Activated CD4-positive, alpha-beta T cell treated with anti-CD3 and anti-CD28 coated beads for 36 hours (primary cell): ENCODE results near the gene GYG1. TPM values are rescaled to one million over a fixed set of nuclear protein-coding genes. Genes with fewer than 3 reads are reported as not detected.
"Not testable (repeated sequence)": the region's sequence is repeated elsewhere in the genome, so short reads cannot be mapped to it uniquely, and the experiment has no call there.

Experiments used
- ATAC-seq: fragments of 200-7000 bp; cut with Tn5 transposase; one replicate; pipeline ENCODE4 v1.10.0; 2021; ENCODE audit warnings: mild to moderate bottlenecking, moderate library complexity
- CTCF ChIA-PET: fragments of 350-600 bp; sonication (Branson Sonifier 250); formaldehyde crosslinking; loops from one replicate; lab custom pipeline; 2021; ENCODE audit warnings: antibody characterized with exemption; lab: Charles Lee
- POLR2A ChIA-PET: fragments of 350-600 bp; sonication (Branson Sonifier 250); formaldehyde crosslinking; loops from one replicate; lab custom pipeline; 2021; ENCODE audit warnings: antibody characterized with exemption, inconsistent platforms; lab: Charles Lee
- DNase-seq: peaks from one replicate; pipeline ENCODE4 v3.0.0-alpha.2; 2020
- H3K27ac Mint-ChIP-seq: one replicate; pipeline ENCODE4 v1.8.0; 2021; ENCODE audit warnings: mixed read lengths
- H3K27me3 Mint-ChIP-seq: one replicate; pipeline ENCODE4 v1.8.0; 2021; ENCODE audit warnings: mixed read lengths
- H3K36me3 Mint-ChIP-seq: one replicate; pipeline ENCODE4 v1.8.0; 2021; ENCODE audit warnings: low read depth, mixed read lengths
- H3K4me1 Mint-ChIP-seq: one replicate; pipeline ENCODE4 v1.8.0; 2021; ENCODE audit warnings: mixed read lengths
- H3K4me3 Mint-ChIP-seq: one replicate; pipeline ENCODE4 v1.8.0; 2021; ENCODE audit warnings: mild to moderate bottlenecking, moderate library complexity, mixed read lengths
- H3K9me3 Mint-ChIP-seq: one replicate; pipeline ENCODE4 v1.8.0; 2021; ENCODE audit warnings: low read depth, mixed read lengths
- intact Hi-C, 2 experiments: fragments of 100-400 bp; cut with DNase I in 1 of 2; cut with micrococcal nuclease in 1 of 2; formaldehyde crosslinking; loops; one replicate each; pipeline versions ENCODE4 v1.14.2 to v1.15.1; 2022 to 2024; cut with DNase I, micrococcal nuclease
- total RNA-seq, 2 experiments: library from RNA; stranded (reverse); gene quantifications; one replicate each; pipeline ENCODE4 v1.2.3, GENCODE V29; 2021

GYG1 gene
- total RNA-seq, 2 experiments from 2014 or later: 13.3 to 14.0 TPM

- DNase-seq: peak; percentile 24
- no peak overlapping the region for H3K27ac Mint-ChIP-seq
- POLR2A ChIA-PET: no interaction called here
- no peak overlapping the region for H3K4me3 Mint-ChIP-seq
- CTCF ChIA-PET: interaction anchor here (0.8 to 1.7 kb wide), 3 partner anchors 8 to 318 kb away, joined by 4 to 8 read pairs (median 5); no protein-coding TSS in a partner anchor
- ATAC-seq: peak; percentile 70
- no peaks in the 10 kb centered on the region for H3K9me3 Mint-ChIP-seq
- no peaks in the 10 kb centered on the region for H3K36me3 Mint-ChIP-seq
- no peaks in the 10 kb centered on the region for H3K27me3 Mint-ChIP-seq
- intact Hi-C loops: loop anchor here in 1 of 2 experiments (10.0 kb wide), 1 partner anchor 527 kb away; no protein-coding TSS in a partner anchor
- H3K4me1 Mint-ChIP-seq: peaks cover 2% of the 10 kb centered on the region
Measured at GRCh38 chr3:148957586-148957985, 33.8 kb upstream of the GYG1 start.

DNA sequence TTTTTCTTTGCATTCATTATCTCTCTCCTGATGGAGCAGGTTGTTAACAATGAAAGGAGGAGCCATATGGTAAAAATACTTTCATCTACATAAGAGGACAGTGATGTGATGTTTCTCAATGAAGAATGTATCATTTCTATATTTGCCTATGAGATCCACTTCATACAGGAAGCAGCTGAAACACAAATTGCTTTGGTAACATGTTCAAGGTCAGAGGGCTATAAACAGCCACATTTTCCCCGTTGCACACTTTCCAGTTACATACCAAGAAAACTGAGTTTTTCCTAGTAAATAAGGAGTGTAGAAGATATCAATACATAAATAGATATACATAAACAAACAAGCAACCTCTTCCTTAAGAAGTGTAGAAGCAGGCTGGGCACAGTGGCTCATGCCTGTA, 32.6 kb upstream of the GYG1 start:
- ChIA-PET POLR2A (no interaction called here), CTCF (no interaction called here)
- Mint-ChIP-seq H3K27me3 (no peaks in the 10 kb centered on the region), H3K4me1 (peaks cover 2% of the 10 kb centered on the region), H3K4me3 (no peak overlapping the region), H3K36me3 (no peaks in the 10 kb centered on the region), H3K9me3 (no peaks in the 10 kb centered on the region), H3K27ac (no peak overlapping the region)
- intact Hi-C loops: loop anchor here in 1 of 2 experiments (10.0 kb wide), 1 partner anchor 526 kb away; no protein-coding TSS in a partner anchor
- DNase-seq (no peak), ATAC-seq (no peak)

DNA sequence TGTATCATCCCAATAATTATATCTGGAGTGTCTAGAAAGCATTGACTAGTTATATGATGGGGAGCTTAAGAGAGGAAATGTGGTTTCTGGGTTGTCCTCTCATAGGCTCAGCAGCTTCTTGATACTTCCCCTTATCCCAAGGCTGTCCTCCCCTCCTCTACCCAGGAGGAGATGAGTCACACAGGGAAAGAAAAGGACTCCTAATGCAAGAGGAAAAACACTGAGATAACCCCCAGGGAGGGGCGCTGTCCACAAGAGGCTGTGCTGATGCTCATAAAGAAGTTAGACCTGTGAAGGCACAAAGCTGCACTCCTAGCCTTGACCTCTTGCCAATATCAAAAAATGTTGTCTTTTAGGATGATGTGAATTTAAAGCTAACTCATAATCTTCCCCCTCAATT, 28.8 kb upstream of the GYG1 start:
- Mint-ChIP-seq H3K27me3 (no peaks in the 10 kb centered on the region), H3K27ac (no peak overlapping the region), H3K9me3 (no peaks in the 10 kb centered on the region), H3K4me3 (no peak overlapping the region), H3K36me3 (no peaks in the 10 kb centered on the region), H3K4me1 (peaks cover under 1% of the 10 kb centered on the region)
- ChIA-PET CTCF (interaction anchor here (1.1 to 1.9 kb wide), 4 partner anchors 17 to 158 kb away, joined by 3 to 5 read pairs (median 4); no protein-coding TSS in a partner anchor), POLR2A (no interaction called here)
- no peak for DNase-seq
- intact Hi-C loops: no loop called here
- no peak for ATAC-seq

GRCh38 chr3:148964809-148965208, 26.5 kb upstream of the GYG1 start:
- ATAC-seq (no peak), DNase-seq (no peak)
- Mint-ChIP-seq H3K27me3 (no peaks in the 10 kb centered on the region), H3K4me1 (no peaks in the 10 kb centered on the region), H3K4me3 (no peak overlapping the region), H3K27ac (no peak overlapping the region), H3K9me3 (no peaks in the 10 kb centered on the region), H3K36me3 (no peaks in the 10 kb centered on the region)
- intact Hi-C loops: no loop called here
- ChIA-PET POLR2A (no interaction called here), CTCF (interaction anchor here (0.7 kb wide), 1 partner anchor 164 kb away, joined by 3 read pairs; no protein-coding TSS in a partner anchor)

DNA sequence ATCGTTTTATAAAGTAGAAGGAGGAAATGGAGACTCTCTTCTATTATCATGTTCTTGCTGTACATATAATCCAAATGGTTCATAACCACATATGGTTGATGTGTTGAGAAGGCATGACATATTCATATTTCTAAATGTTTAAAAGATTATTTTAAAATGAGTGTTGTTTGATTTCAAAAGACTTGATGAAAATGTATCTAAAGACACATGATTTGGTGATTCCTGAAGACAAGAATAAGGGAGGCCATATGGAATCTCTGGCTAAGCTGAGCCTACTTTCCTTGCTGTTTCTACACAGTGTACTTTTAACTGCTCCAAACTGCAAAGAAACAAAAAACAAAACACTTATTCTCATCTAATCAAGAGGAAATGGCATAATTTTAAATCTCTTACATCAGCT, 23.0 kb upstream of the GYG1 start:
- no peak for DNase-seq
- Mint-ChIP-seq H3K27ac (no peak overlapping the region), H3K4me1 (no peaks in the 10 kb centered on the region), H3K9me3 (no peaks in the 10 kb centered on the region), H3K4me3 (no peak overlapping the region), H3K36me3 (no peaks in the 10 kb centered on the region), H3K27me3 (no peaks in the 10 kb centered on the region)
- intact Hi-C loops: no loop called here
- POLR2A ChIA-PET: no interaction called here
- CTCF ChIA-PET: interaction anchor here (0.8 to 1.7 kb wide), 2 partner anchors 13 to 24 kb away, joined by 3 to 7 read pairs; partner anchors contain the start of gene GYG1
- no peak for ATAC-seq

GRCh38 chr3:148970271-148970670, 21.1 kb upstream of the GYG1 start:
- H3K4me3 Mint-ChIP-seq: no peak overlapping the region
- CTCF ChIA-PET: interaction anchor here (0.7 to 0.8 kb wide), 2 partner anchors 11 to 13 kb away, joined by 3 to 4 read pairs; no protein-coding TSS in a partner anchor
- DNase-seq (no peak), ATAC-seq (no peak)
- intact Hi-C loops: no loop called here
- H3K27me3 Mint-ChIP-seq: no peaks in the 10 kb centered on the region
- H3K27ac Mint-ChIP-seq: no peak overlapping the region
- no peaks in the 10 kb centered on the region for H3K4me1 Mint-ChIP-seq
- no peaks in the 10 kb centered on the region for H3K9me3 Mint-ChIP-seq
- no peaks in the 10 kb centered on the region for H3K36me3 Mint-ChIP-seq
- POLR2A ChIA-PET: no interaction called here

GRCh38 chr3:148971401-148972163, 19.8 kb upstream of the GYG1 start:
- no peaks in the 10 kb centered on the region for H3K27me3 Mint-ChIP-seq
- H3K4me3 Mint-ChIP-seq: no peak overlapping the region
- H3K9me3 Mint-ChIP-seq: no peaks in the 10 kb centered on the region
- H3K27ac Mint-ChIP-seq: no peak overlapping the region
- CTCF ChIA-PET: interaction anchor here (0.6 kb wide), 1 partner anchor 22 kb away, joined by 3 read pairs; no protein-coding TSS in a partner anchor
- H3K4me1 Mint-ChIP-seq: no peaks in the 10 kb centered on the region
- DNase-seq: no peak
- POLR2A ChIA-PET: no interaction called here
- no peaks in the 10 kb centered on the region for H3K36me3 Mint-ChIP-seq
- ATAC-seq: no peak
- intact Hi-C loops: no loop called here

DNA sequence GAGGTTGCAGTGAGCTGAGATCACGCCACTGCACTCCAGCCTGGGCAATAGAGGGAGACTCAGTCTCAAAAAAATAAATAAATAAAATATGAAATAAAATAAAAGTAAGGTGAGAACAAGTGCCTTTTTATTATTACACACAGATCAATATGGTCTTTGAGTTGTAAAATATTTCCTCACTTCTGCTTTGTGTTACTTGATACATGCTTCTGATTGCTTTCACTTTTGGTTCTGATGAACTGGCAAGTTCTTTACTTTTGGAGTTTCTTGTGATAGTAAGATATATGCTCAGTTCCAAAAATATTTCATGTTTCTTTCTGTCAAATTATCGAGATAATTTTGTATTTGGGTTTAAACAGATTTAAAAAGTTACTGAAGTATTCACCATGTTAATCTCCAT, 16.6 kb upstream of the GYG1 start:
- intact Hi-C loops: no loop called here
- H3K4me1 Mint-ChIP-seq: no peaks in the 10 kb centered on the region
- H3K4me3 Mint-ChIP-seq: no peak overlapping the region
- H3K36me3 Mint-ChIP-seq: no peaks in the 10 kb centered on the region
- CTCF ChIA-PET: interaction anchor here (2.1 kb wide), 1 partner anchor 146 kb away, joined by 5 read pairs; no protein-coding TSS in a partner anchor
- no peak for DNase-seq
- H3K27ac Mint-ChIP-seq: no peak overlapping the region
- ATAC-seq: no peak
- H3K9me3 Mint-ChIP-seq: peaks cover 2% of the 10 kb centered on the region
- POLR2A ChIA-PET: interaction anchor here (0.6 kb wide), 1 partner anchor 19 kb away, joined by 3 read pairs; no protein-coding TSS in a partner anchor
- H3K27me3 Mint-ChIP-seq: peaks cover 2% of the 10 kb centered on the region

- ATAC-seq (no peak), DNase-seq (no peak)
- no peaks in the 10 kb centered on the region for H3K4me1 Mint-ChIP-seq
- peaks cover 2% of the 10 kb centered on the region for H3K9me3 Mint-ChIP-seq
- no peak overlapping the region for H3K27ac Mint-ChIP-seq
- intact Hi-C loops: no loop called here
- ChIA-PET POLR2A (no interaction called here), CTCF (no interaction called here)
- H3K4me3 Mint-ChIP-seq: no peak overlapping the region
- H3K36me3 Mint-ChIP-seq: no peaks in the 10 kb centered on the region
- H3K27me3 Mint-ChIP-seq: peaks cover 2% of the 10 kb centered on the region
Measured at GRCh38 chr3:148975248-148975647, 16.1 kb upstream of the GYG1 start.

- intact Hi-C loops: no loop called here
- H3K4me3 Mint-ChIP-seq: no peak overlapping the region
- H3K4me1 Mint-ChIP-seq: no peaks in the 10 kb centered on the region
- H3K9me3 Mint-ChIP-seq: peaks cover 2% of the 10 kb centered on the region
- ATAC-seq: no peak
- ChIA-PET CTCF (no interaction called here), POLR2A (no interaction called here)
- H3K36me3 Mint-ChIP-seq: no peaks in the 10 kb centered on the region
- H3K27me3 Mint-ChIP-seq: peaks cover 2% of the 10 kb centered on the region
- H3K27ac Mint-ChIP-seq: no peak overlapping the region
- no peak for DNase-seq
Measured at GRCh38 chr3:148975696-148976095, 15.6 kb upstream of the GYG1 start.

- no peaks in the 10 kb centered on the region for H3K4me1 Mint-ChIP-seq
- DNase-seq: no peak
- H3K4me3 Mint-ChIP-seq: no peak overlapping the region
- H3K27ac Mint-ChIP-seq: no peak overlapping the region
- POLR2A ChIA-PET: no interaction called here
- H3K9me3 Mint-ChIP-seq: peaks cover 2% of the 10 kb centered on the region
- CTCF ChIA-PET: interaction anchor here (0.8 to 1.3 kb wide), 2 partner anchors 11 to 33 kb away, joined by 3 to 4 read pairs; no protein-coding TSS in a partner anchor
- H3K36me3 Mint-ChIP-seq: no peaks in the 10 kb centered on the region
- intact Hi-C loops: no loop called here
- peaks cover 2% of the 10 kb centered on the region for H3K27me3 Mint-ChIP-seq
- ATAC-seq: no peak
Measured at GRCh38 chr3:148981273-148981672, 10.1 kb upstream of the GYG1 start.

DNA sequence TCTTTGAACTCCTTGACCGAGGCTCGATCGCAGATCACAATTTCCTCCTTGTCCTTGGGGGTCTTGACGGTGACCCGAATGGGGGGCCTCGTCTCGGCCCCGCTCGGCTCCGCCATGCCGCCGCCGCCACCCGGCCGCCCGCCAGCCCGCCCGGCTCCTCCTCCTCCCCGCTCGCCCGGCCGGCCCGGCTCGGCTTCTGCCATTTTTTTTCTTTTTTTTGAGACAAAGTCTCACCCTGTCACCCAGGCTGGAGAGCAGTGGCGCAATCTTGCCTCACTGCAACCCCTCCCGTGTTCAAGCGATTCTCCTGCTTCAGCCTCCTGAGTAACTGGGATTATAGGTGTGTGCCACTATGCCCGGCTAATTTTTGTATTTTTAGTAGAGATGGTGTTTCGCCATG, 3.8 kb upstream of the GYG1 start:
- H3K27ac Mint-ChIP-seq, H3K9me3 Mint-ChIP-seq, H3K27me3 Mint-ChIP-seq, POLR2A ChIA-PET, H3K36me3 Mint-ChIP-seq, CTCF ChIA-PET, DNase-seq, intact Hi-C loops, H3K4me3 Mint-ChIP-seq, ATAC-seq: not testable (repeated sequence)
- H3K4me1 Mint-ChIP-seq: peaks cover 12% of the 10 kb centered on the region
